GM21723 (cell line): ENCODE data around the gene TENM4.

ENCODE experiments used
- ATAC-seq: cut with Tn5 transposase; IDR thresholded peaks from one replicate; pipeline ENCODE4 v1.9.1; 2021; ENCODE audit warnings: mild to moderate bottlenecking, moderate library complexity; ENCODE audit not compliant: unreplicated experiment

The TENM4 gene

DNA sequence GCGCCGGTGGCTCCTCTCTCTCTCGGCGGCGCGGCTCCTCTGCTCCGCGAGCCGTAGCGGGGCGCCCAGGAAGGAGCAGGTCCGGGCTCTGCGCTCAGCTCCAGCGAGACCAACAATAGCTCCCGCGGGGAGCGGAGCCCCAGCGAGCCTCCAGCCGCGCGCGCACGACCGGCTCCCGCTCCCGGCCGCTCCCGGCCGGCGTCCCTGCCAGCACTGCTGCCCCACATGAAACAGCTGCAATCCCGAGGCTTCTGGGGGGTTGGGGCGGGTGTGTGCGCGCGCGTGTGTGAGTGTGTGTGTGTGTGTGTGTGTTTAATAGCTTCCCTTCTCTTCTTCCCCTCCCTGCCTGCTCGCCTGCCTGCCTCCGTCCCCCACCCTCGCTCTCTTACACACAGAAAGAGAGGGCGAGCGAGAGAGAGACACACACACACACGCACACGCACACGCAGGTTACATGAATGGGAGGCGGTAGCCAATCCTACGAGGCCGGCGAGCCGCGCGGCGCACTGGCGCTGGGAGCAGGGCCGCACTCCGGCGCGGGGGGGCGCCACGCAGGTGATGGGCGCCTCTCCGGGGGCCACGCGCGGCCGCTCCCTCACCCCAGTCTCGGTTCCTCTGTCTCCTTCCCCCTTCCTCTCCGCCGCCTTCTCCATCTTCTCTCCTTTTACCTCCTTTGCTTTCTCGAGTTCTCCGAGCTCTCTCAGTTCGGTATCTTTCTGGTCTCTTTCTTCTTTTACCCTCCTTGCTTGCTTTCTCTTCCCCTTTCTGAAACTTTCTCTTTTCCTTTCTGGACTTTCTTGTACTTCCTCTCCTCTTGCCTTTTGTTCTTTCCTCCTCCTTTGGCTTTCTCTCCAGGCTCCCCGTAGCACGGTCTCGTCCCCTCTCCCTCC lies at the start of gene TENM4:
Gene TENM4, minus strand, starts transcription at position 460 of the 890 bp plus-strand sequence. CDS start 371,086 bp downstream, outside the sequence.
- ATAC-seq: no peak

DNA sequence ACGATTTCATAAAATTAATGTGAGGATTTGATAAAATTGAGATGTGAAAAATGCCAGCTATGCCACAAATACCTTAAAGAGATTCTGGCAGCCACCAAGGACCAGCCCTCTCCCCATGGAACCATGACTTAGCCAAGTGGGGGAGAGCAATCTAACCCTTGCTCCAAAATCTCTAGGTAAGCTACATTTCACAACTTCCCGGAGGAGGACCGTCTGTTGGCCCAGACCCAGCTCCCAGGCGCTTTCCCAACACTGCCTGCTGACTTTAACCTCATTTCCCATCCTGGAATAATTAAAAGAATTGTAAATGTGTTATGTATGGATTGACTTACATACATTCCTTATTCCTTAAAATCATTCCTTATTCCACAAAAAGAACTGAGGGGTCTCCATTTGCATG lies 47.5 kb upstream of the TENM4 start:
- no peak for ATAC-seq

DNA sequence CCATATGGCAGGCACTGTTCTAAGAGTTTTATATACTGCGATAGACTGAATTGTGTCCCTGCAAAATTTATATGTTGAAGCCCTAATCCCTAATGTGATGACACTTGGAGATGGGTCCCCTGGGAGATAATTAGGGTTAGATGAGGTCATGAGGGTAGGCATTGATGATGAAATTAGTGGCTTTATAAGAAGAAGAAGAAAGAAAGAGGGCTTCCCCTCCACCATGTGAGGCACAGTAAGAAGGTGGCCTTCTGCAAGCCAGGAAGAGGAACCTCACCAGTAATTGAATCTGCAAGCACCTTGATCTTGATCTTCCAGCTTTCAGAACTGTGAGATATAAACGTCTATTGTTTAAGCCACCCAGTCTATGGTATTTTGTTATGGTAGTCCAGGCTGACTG lies 46.6 kb upstream of the TENM4 start:
- ATAC-seq: no peak

DNA sequence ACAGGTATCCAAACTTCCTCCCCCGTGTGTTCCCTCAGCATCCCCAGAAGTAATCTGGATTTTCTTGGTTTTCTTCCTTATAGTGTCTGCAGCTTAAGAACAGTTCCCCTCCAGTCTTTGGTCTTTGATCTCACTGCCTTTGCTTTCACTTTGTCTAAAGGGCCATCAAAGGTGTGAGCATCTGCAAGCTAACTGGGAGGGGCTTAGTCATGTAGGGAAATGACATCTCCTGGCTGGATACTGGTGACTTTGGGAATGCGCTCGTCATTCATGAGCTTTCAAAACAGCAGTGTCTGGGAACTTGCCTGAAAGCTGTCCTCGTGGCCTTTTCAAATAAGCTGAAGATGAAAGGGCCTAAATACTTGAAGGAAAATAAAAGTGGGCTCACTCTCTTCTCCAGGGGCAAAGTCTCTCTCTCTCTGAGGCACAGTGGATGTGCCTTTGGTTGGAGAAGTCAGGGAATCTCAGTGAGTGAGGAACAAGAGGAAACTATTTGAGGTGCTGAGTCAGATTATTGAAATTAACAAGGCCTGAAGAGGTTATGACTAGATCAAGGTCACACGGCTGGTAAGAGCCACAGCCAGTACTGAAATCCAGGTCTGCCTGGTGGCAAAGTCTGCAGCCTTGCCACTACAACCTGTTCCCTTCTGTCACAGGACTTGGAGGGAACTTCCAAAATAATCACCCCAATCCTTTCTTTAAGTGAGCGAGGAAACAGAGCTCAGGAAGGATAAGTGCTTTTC lies 45.6 kb upstream of the TENM4 start:
- no peak for ATAC-seq

DNA sequence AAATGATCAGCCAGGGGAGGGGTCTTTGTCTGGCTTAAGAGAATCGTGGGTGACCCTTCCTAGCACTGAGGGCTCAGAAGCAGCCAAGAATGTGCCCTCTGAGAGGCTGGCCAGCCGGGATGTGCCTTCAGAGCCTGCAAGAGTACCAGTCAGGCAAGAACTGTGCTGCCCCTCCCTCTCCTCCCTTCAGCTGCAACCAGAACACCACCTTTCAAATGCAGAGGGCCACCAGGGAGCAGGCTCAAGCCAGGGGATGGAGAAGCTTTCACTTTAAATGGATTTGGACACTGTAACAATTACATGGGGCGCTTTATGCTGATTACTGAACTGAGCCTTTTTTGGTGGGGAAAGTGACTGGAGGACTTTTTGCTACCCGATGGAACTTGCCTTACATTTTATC lies 44.9 kb upstream of the TENM4 start:
- no peak for ATAC-seq

DNA sequence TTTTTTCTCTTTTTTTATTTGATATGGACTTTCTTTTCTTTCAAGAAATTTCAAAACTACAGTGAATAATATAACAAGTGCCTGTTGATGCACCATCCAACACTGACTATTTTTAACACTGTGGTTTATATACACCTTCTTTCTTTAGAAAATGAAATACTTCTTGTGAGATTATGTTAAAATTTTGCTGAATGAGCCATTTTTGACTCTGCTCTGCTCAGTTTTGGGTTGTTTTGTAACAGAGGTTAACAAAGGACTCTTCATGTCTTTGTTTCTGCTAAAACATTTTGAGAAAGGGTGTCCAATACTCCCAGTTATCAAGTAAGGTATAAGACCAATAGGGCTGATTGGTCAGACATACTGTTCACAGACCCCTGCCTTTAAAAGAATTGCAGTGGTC lies 44.0 kb upstream of the TENM4 start:
- ATAC-seq: no peak

DNA sequence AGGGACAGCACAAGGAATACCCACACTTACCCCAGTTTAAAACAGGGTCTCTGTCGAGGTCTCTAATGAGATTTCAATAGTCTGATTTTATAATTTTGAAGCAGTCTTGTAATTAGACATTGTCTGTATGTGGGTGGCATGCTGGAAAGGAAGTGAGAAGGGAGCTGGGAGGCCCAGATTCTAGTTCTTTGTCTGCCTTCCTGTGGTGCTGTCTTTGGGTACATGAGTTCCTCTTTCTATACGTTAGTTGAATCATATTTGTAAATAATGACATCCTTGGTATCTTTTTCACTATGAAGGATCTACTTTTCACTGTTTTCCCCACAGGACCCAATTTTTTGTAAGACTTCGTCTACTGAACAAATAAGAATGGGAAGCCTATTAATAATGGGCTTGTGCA lies 42.0 kb upstream of the TENM4 start:
- ATAC-seq: peak; percentile 89

- no peak for ATAC-seq
Measured at GRCh38 chr11:79481795-79482194, 41.0 kb upstream of the TENM4 start.

DNA sequence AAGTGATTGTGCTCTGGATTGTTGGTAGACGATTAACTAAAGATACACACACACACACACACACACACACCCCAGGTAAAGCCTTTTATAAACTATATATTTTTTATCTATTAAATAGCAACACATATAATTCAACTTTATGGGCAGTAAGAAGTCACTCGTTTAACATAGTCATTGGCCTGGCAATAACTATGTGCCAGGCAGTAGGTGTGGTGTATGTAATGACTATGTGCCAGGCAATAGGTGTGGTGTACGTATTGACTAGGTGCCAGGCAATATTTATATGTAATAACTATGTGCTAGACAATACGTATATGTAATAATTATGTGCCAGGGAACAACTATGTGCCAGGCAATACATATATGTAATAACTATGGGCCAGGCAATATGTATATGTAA lies 40.0 kb upstream of the TENM4 start:
- no peak for ATAC-seq

- no peak for ATAC-seq
Measured at GRCh38 chr11:79472819-79473529, 32.1 kb upstream of the TENM4 start.

DNA sequence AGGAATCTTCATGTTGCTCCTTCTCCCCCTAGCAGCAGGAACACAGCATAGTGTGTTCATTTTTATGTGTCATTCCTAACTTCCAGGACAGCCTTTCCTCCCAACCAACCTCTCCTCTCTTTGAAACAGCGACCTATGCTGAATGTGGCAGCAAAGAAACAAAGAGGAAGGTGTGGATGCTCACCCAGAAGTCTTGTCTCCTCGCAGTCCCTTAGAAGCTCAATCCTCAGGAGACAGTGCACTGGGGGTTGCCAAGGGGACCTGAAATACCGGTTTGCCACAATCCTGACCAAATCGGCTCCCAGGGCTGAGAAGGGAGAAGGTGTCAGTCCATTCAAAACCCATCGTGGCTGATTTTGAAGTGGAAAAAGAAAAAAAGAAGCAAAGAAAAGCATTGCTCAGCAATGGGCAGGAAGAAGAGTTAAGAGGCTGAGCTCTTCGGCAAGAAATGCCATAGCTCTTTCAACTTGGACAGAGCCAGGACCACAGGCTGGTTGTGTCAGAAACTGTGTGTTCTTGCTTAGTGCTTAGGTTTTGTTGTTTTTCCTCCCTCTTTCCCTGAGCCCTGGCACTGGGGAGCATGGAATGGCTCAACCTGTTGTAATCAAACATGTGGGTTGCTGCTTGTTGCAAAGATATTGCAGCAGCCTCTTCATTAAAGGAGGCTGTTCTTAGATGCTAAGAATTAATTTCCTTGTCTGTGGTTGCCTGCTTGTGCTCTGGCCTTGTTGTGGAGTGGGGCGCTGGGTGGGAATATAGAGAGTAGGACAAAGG lies 30.4 kb upstream of the TENM4 start:
- ATAC-seq: no peak

GRCh38 chr11:79470161-79470560 lies 29.3 kb upstream of the TENM4 start:
- no peak for ATAC-seq

DNA sequence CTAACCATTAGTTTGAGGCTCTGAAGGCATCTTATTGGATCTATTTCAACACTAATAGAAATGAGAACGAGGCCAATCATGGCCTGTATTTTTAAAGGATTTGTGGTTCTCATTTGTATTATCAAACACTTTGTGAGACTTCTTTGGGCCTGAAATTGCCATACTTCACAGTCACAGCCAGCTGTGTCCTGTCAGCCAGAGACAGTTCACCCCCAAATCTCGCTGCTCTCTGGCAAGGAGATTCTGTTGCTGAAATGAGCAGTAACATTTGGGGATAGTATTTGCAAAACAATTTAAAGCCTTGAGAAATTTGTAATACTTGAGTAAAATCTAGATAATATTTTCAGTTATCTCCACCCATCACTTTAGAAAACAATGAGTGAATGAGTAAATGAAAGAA lies 26.9 kb upstream of the TENM4 start:
- no peak for ATAC-seq

- ATAC-seq: no peak
Measured at GRCh38 chr11:79466411-79466810, 25.6 kb upstream of the TENM4 start.

DNA sequence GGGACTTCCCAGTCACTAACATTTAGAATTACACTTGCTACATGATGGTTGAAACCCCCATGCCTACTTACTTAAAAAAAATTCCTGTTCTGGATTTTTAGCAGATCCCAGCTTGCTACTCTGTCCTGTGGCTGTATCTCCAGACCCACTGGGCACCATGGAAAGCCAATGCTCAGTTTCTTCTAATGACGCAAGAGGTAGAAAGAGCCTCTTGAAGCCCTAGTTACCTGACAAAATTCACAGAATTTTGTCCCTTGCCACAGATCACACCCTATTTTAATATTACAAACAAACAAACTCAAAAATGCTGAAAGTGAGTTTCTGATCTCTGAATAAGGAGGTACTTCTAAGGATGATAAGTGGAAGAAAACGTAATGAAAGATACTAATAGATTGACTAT lies 24.3 kb upstream of the TENM4 start:
- ATAC-seq: no peak

DNA sequence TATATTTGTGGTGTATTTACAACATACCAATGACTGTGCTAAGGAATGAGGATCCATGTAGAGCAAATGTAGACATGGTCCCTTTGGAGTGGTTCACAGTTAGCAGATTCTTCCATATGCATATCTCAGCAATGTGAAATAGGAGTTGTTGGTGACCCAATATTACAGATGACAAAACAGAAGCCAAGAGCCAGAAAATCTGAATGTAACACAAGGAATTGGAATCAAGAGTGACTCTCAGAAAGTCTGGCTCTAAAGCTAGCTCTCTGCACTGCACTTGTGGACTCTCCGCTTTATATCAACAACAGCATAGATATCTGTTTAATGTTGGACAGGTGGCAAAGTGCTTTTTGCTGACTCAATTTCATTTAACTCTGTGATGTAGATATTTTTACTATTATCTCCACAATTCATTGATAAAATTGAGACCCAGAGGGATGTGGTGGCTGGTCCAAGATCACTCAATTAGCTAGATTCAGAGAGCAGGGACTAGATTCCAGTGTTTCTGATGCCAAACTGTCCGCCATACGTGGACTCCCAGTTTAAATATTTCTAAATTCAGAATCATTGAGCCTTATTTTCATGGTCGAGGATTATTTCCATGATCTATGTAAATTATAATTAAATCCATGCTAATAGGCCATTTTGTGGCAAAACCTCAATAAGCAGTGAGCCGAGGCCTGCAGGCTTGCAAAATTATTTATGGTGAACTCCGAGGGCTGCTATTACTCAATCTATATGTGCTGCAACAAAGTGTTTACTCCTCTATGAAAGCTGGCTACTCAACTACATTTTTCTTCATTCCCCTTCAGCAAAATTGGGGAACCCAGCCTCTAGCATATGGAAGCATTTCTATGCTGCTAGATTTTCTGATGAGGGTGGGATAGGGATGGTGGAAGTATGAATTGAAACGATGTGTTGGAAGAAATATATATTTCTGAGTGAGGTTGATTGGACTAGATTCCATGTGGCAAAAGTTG lies 21.1 kb upstream of the TENM4 start:
- no peak for ATAC-seq

DNA sequence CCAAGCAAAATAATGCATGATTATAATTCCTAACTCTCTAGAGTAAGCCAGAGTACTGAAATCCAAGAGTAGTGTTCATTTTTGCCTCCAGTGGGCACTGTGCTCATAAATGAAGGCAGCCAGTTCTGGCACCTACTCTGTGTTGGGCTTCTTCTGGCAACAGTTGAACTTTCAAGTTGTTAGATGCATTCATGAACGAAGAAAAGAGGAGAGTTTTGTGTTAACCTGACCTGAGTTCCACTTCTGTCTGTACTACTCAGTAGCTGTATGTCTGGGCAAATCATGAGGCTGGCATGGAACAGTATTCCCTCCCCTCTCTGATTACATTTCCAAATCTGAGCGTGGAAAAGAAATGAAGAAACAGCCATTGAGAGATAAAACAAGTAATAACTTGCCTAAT lies 20.3 kb upstream of the TENM4 start:
- no peak for ATAC-seq

GRCh38 chr11:79458709-79459108 lies 17.9 kb upstream of the TENM4 start:
- ATAC-seq: no peak

GRCh38 chr11:79456501-79456900 lies 15.7 kb upstream of the TENM4 start:
- ATAC-seq: no peak

DNA sequence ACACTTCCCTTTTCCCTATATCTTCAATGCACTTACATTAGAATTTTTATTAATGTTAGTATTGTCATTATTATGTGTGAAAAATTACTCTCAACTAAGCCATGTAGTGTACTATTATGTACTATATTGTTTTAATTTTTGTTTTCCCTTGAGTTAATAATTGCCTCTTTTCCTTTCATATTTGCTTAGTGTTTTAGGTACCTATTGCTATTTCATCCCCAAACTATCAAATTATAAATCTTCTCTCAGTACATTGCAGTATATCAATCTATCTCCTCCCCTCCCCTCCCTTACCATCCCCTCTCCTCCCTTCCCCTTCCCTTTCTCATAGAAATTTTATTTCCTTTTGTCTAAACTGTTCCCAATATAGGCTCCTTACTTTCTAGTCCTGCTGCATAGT lies 12.8 kb upstream of the TENM4 start:
- ATAC-seq: no peak
